ENCODE measurements around the gene ZKSCAN8. TPM values are rescaled to one million over a fixed set of nuclear protein-coding genes. Genes with fewer than 3 reads are reported as not detected.
A peak's percentile ranks its signal among the peaks of the same experiment; 100 is the strongest.

Gene ZKSCAN8
- total RNA-seq, 2 donors from 2014 or later = 29.8 to 32.0 TPM

- H3K27ac Mint-ChIP-seq = no peak overlapping the region
- no peaks in the 10 kb centered on the region for H3K27me3 Mint-ChIP-seq (ENCODE audit: low read depth)
- no peak overlapping the region for H3K4me3 Mint-ChIP-seq
- ATAC-seq (replicated peaks in 1 of 2) (no peak), DNase-seq (no peak)
- H3K9me3 Mint-ChIP-seq = peaks cover 5 to 6% of the 10 kb centered on the region in 2 donors
- peaks cover 41 to 70% of the 10 kb centered on the region in 2 donors for H3K36me3 Mint-ChIP-seq (ENCODE audit: insufficient read depth in 2 of 2)
- H3K4me1 Mint-ChIP-seq (ENCODE audit: low read depth) = no peaks in the 10 kb centered on the region
Observed at GRCh38 chr6:28152531-28152930, 10.8 kb downstream of the ZKSCAN8 start.

- no peaks in the 10 kb centered on the region for H3K4me1 Mint-ChIP-seq (ENCODE audit: low read depth)
- no peak overlapping the region for H3K27ac Mint-ChIP-seq
- H3K4me3 Mint-ChIP-seq = no peak overlapping the region
- peaks cover 5 to 6% of the 10 kb centered on the region in 2 donors for H3K9me3 Mint-ChIP-seq
- peaks cover 44 to 69% of the 10 kb centered on the region in 2 donors for H3K36me3 Mint-ChIP-seq (ENCODE audit: insufficient read depth in 2 of 2)
- no peaks in the 10 kb centered on the region for H3K27me3 Mint-ChIP-seq (ENCODE audit: low read depth)
- no peak for DNase-seq
- no peak for ATAC-seq (replicated peaks in 1 of 2)
Observed at GRCh38 chr6:28153546-28153945, 11.9 kb downstream of the ZKSCAN8 start.

DNA sequence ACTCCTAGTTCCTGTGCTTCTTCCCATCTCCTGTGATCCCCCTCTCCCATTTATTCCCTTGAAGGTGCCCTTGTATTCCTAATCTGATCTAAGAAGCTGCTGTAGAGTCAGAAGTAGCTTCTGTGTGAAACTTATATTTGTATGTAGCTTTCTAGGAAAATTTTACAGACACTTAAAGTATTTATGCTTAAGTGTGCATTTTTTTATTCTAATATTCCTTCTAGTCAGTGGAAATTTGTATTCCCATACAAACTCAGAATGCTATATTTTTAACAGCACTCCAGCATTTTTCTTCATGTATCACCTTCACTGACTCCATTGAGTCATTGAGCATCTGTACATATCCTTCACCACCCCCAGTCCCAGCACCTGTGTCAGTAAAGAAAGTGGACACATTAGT lies 12.7 kb downstream of the ZKSCAN8 start:
- Mint-ChIP-seq H3K4me1 (ENCODE audit: low read depth) (no peaks in the 10 kb centered on the region), H3K4me3 (no peak overlapping the region), H3K9me3 (peaks cover 5 to 10% of the 10 kb centered on the region in 2 donors), H3K36me3 (ENCODE audit: insufficient read depth in 2 of 2) (peaks cover 43 to 71% of the 10 kb centered on the region in 2 donors), H3K27ac (no peak overlapping the region), H3K27me3 (ENCODE audit: low read depth) (no peaks in the 10 kb centered on the region)
- DNase-seq (no peak), ATAC-seq (replicated peaks in 1 of 2) (no peak)

GRCh38 chr6:28158318-28158717 lies 16.6 kb downstream of the ZKSCAN8 start:
- Mint-ChIP-seq H3K27ac (no peak overlapping the region), H3K4me1 (ENCODE audit: low read depth) (peaks cover 10% of the 10 kb centered on the region), H3K36me3 (ENCODE audit: insufficient read depth in 2 of 2) (peaks cover 31 to 57% of the 10 kb centered on the region in 2 donors), H3K27me3 (ENCODE audit: low read depth) (no peaks in the 10 kb centered on the region), H3K4me3 (no peak overlapping the region), H3K9me3 (peaks cover 2 to 5% of the 10 kb centered on the region in 2 donors)
- ATAC-seq (replicated peaks in 1 of 2) (no peak), DNase-seq (no peak)

DNA sequence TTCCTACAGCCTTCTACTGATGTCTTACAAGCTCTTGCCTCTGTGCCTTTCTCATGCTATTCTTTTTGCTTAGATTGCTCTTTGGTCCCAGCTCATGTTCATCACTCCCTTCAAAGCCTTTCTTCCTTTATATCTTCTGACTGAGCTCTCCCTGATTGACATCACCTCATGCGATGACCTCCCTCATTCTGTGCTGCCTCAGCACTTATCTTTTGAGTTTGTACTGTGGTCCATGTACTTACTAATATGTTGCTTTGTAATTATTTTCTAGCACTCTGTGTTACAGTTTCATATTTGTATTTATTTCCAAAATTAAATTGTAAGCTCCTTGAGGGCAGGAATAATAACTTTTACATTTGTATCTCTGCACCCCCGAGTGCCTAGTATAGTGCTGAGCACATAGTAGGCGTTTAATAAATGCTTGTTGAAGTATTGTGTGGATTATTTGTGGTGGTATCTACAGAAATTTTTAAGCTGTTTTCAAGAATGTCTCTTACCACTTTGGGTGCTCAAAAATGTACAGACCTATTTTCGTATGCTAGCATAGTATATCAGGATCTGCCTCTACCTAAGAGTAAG lies 17.4 kb downstream of the ZKSCAN8 start:
- no peak for DNase-seq
- Mint-ChIP-seq H3K27ac (no peak overlapping the region), H3K4me3 (no peak overlapping the region), H3K9me3 (peaks cover 2 to 5% of the 10 kb centered on the region in 2 donors), H3K27me3 (ENCODE audit: low read depth) (no peaks in the 10 kb centered on the region), H3K36me3 (ENCODE audit: insufficient read depth in 2 of 2) (peaks cover 24 to 49% of the 10 kb centered on the region in 2 donors), H3K4me1 (ENCODE audit: low read depth) (peaks cover 10% of the 10 kb centered on the region)
- ATAC-seq (replicated peaks in 1 of 2) = no peak

DNA sequence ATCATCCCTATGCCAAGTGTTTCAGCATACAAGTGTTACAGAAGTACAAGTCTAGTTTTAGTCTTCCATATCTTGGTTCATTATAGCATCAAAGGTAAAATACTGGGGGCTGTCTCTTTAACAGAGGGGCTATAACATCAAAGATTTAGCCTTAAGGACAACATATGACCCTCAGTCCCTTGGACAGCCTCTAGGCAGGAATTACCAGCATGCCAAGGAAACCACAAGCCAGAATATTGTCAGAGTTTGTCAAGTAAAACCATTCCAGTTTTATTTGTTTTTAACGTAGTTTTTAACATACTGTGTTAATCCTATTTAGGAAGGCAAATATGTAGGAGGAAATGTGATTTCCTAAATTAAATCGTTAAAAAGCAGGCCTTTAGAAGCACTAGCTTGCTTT lies 18.6 kb downstream of the ZKSCAN8 start:
- no peaks in the 10 kb centered on the region for H3K27me3 Mint-ChIP-seq (ENCODE audit: low read depth)
- peaks cover 2 to 5% of the 10 kb centered on the region in 2 donors for H3K9me3 Mint-ChIP-seq
- no peak for ATAC-seq (replicated peaks in 1 of 2)
- H3K4me3 Mint-ChIP-seq = peak overlapping the region in 1 of 2 donors; percentile 31
- H3K36me3 Mint-ChIP-seq (ENCODE audit: insufficient read depth in 2 of 2) = peaks cover 19 to 40% of the 10 kb centered on the region in 2 donors
- no peak for DNase-seq
- H3K27ac Mint-ChIP-seq = no peak overlapping the region
- peaks cover 10% of the 10 kb centered on the region for H3K4me1 Mint-ChIP-seq (ENCODE audit: low read depth)

GRCh38 chr6:28161410-28162079 lies 19.9 kb downstream of the ZKSCAN8 start:
- DNase-seq (peak; percentile 83 to 89), ATAC-seq (replicated peaks in 1 of 2) (peak; percentile 98)
- Mint-ChIP-seq H3K4me1 (ENCODE audit: low read depth) (peaks cover 10% of the 10 kb centered on the region), H3K27ac (no peak overlapping the region), H3K36me3 (ENCODE audit: insufficient read depth in 2 of 2) (peaks cover 17 to 32% of the 10 kb centered on the region in 2 donors), H3K9me3 (peaks cover 2 to 5% of the 10 kb centered on the region in 2 donors), H3K4me3 (peak overlapping the region; percentile 77 to 80), H3K27me3 (ENCODE audit: low read depth) (no peaks in the 10 kb centered on the region)

DNA sequence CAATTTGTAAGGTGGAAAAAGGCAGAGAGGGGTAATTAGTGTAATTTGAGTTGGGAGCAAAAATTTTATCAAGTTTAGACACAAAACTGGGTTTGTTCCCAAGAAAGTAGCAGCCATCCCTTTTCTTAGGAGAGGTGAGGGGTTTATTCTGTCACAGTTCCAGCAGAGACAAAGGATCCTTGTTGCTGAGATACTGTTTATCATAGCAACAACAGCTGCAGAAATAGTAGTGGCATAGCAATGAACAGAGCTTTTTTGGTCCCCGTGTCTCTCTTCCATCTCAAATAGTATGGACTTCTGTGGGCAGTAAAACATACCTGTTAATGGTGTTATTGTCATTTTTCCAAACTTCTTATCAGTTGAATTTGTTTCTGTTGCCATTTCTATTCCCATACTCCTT lies 23.9 kb downstream of the ZKSCAN8 start:
- H3K36me3 Mint-ChIP-seq (ENCODE audit: insufficient read depth in 2 of 2) = peaks cover 6 to 10% of the 10 kb centered on the region in 2 donors
- no peak overlapping the region for H3K27ac Mint-ChIP-seq
- peaks cover 10% of the 10 kb centered on the region for H3K4me1 Mint-ChIP-seq (ENCODE audit: low read depth)
- DNase-seq (no peak), ATAC-seq (replicated peaks in 1 of 2) (no peak)
- peaks cover 2% of the 10 kb centered on the region in 2 donors for H3K9me3 Mint-ChIP-seq
- no peak overlapping the region for H3K4me3 Mint-ChIP-seq
- H3K27me3 Mint-ChIP-seq (ENCODE audit: low read depth) = no peaks in the 10 kb centered on the region

- H3K27ac Mint-ChIP-seq = no peak overlapping the region
Observed at GRCh38 chr6:28167068-28167467, 25.4 kb downstream of the ZKSCAN8 start.

DNA sequence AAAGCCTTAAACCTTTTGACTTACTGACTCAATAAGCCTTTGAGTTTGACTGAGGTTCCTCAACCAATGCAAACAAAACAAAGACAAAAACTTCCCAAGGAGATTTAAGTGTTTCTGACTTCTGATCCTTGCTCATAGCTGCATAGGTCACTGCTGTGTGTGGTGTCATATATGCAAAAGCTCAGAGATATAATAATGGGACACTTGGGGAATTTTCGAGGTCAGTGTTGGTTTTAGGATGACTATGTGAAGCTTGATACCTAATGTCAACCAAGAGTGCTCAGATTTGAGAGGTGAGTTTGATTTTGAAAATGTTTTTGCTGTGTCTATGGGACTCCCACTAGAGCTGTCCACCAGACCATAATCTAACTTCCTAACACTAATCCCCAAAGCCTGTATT lies 26.2 kb downstream of the ZKSCAN8 start:
- no peak overlapping the region for H3K27ac Mint-ChIP-seq
- ATAC-seq (replicated peaks in 1 of 2) (no peak), DNase-seq (no peak)
- no peak overlapping the region for H3K4me3 Mint-ChIP-seq
- H3K36me3 Mint-ChIP-seq (ENCODE audit: insufficient read depth in 2 of 2) = peaks cover 0 to 2% of the 10 kb centered on the region in 2 donors
- no peaks in the 10 kb centered on the region for H3K4me1 Mint-ChIP-seq (ENCODE audit: low read depth)
- no peaks in the 10 kb centered on the region for H3K27me3 Mint-ChIP-seq (ENCODE audit: low read depth)
- H3K9me3 Mint-ChIP-seq = no peaks in the 10 kb centered on the region

More at GRCh38 chr6:28167068-28167467, 25.4 kb downstream of the ZKSCAN8 start:
- Mint-ChIP-seq H3K27me3 (ENCODE audit: low read depth) (no peaks in the 10 kb centered on the region), H3K36me3 (ENCODE audit: insufficient read depth in 2 of 2) (peaks cover 4 to 5% of the 10 kb centered on the region in 2 donors), H3K9me3 (peaks cover 0 to 2% of the 10 kb centered on the region in 2 donors), H3K4me1 (ENCODE audit: low read depth) (peaks cover 4% of the 10 kb centered on the region), H3K4me3 (no peak overlapping the region)
- no peak for DNase-seq
- ATAC-seq (replicated peaks in 1 of 2) = no peak

GRCh38 chr6:28171271-28171670 lies 29.6 kb downstream of the ZKSCAN8 start:
- Mint-ChIP-seq H3K4me3 (no peak overlapping the region), H3K9me3 (no peaks in the 10 kb centered on the region), H3K27me3 (ENCODE audit: low read depth) (peaks cover 11% of the 10 kb centered on the region), H3K27ac (no peak overlapping the region), H3K4me1 (ENCODE audit: low read depth) (no peaks in the 10 kb centered on the region), H3K36me3 (ENCODE audit: insufficient read depth in 2 of 2) (peaks cover 1 to 2% of the 10 kb centered on the region in 2 donors)
- ATAC-seq (replicated peaks in 1 of 2) = no peak
- DNase-seq = no peak

DNA sequence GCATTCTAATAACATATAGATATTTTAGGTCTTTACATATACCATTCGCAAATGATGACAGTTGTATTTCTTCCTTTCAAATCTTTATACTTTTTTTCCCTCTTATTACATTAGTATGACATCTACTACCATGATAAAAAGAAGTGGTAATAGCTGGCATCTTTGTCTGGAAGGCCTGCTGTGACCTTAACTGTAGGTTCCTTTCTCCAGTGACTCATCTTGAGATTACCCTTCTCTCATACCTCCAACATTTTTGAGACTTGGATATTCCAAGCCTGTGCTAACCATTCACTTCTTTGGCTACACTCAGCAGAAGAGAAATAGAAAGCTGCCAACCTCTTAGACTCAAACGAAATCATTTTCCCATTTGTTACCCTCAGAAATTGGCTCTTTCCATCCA lies 30.3 kb downstream of the ZKSCAN8 start:
- DNase-seq (no peak), ATAC-seq (replicated peaks in 1 of 2) (no peak)
- Mint-ChIP-seq H3K36me3 (ENCODE audit: insufficient read depth in 2 of 2) (peaks cover 1 to 2% of the 10 kb centered on the region in 2 donors), H3K4me3 (no peak overlapping the region), H3K9me3 (peaks cover 0 to 1% of the 10 kb centered on the region in 2 donors), H3K27ac (no peak overlapping the region), H3K27me3 (ENCODE audit: low read depth) (peaks cover 15% of the 10 kb centered on the region), H3K4me1 (ENCODE audit: low read depth) (no peaks in the 10 kb centered on the region)

- Mint-ChIP-seq H3K4me1 (ENCODE audit: low read depth) (no peaks in the 10 kb centered on the region), H3K27me3 (ENCODE audit: low read depth) (peaks cover 39% of the 10 kb centered on the region), H3K27ac (no peak overlapping the region), H3K9me3 (peaks cover 3 to 8% of the 10 kb centered on the region in 2 donors), H3K36me3 (ENCODE audit: insufficient read depth in 2 of 2) (peaks cover 1 to 2% of the 10 kb centered on the region in 2 donors), H3K4me3 (no peak overlapping the region)
- no peak for DNase-seq
- no peak for ATAC-seq (replicated peaks in 1 of 2)
Observed at GRCh38 chr6:28176373-28176772, 34.7 kb downstream of the ZKSCAN8 start.
